Stimulated activated CD4-positive, alpha-beta T cell treated with anti-CD3 and anti-CD28 coated beads, Interleukin-1b, Interleukin-23, amount 100 ng/mL, for 24 hours (primary cell): ENCODE results near the gene IRGQ.

Experiments used
- DNase-seq, 4 experiments: peaks; one replicate each; pipeline ENCODE4 v3.0.0-alpha.2; 2020; ENCODE audit warnings: low read depth in 4 of 4, low spot score in 1 of 4

Gene IRGQ

GRCh38 chr19:43545276-43545675, 50.7 kb downstream of the IRGQ start:
- DNase-seq = no peak

GRCh38 chr19:43544077-43544476, 51.9 kb downstream of the IRGQ start:
- DNase-seq = no peak

- no peak for DNase-seq
Measured at GRCh38 chr19:43541920-43542650, 53.8 kb downstream of the IRGQ start.

- DNase-seq = no peak
Measured at GRCh38 chr19:43540381-43540780, 55.6 kb downstream of the IRGQ start.

- no peak for DNase-seq
Measured at GRCh38 chr19:43538922-43539321, 57.0 kb downstream of the IRGQ start.

GRCh38 chr19:43534816-43535761, 60.8 kb downstream of the IRGQ start:
- no peak for DNase-seq
